Loucy (cell line): ENCODE data around the gene PDE10A.

Experiments used
- H2AFZ ChIP-seq: fragments of 200-600 bp; sonication (generic); 2 replicates; pipeline ENCODE4 v1.6.0; 2016; ENCODE audit warnings: antibody characterized with exemption, mild to moderate bottlenecking, low read length, moderate library complexity
- H3F3A ChIP-seq: fragments of 200-600 bp; 2 replicates; pipeline ENCODE4 v1.6.0; 2016; ENCODE audit warnings: antibody characterized with exemption, low read depth, mild to moderate bottlenecking
- H3K27me3 ChIP-seq: fragments of 200-600 bp; sonication (generic); 2 replicates; pipeline ENCODE4 v1.6.1; 2014; ENCODE audit warnings: low read length, mild to moderate bottlenecking; ENCODE audit not compliant: insufficient read depth, poor library complexity, severe bottlenecking
- H3K36me3 ChIP-seq: fragments of 200-600 bp; sonication (generic); 2 replicates; pipeline ENCODE4 v1.6.1; 2016; ENCODE audit warnings: low read length; ENCODE audit not compliant: insufficient read depth
- H3K4me1 ChIP-seq: fragments of 200-600 bp; sonication (generic); 2 replicates; pipeline ENCODE4 v1.5.1; 2014; ENCODE audit warnings: low read length, mild to moderate bottlenecking; ENCODE audit not compliant: insufficient read depth, poor library complexity, severe bottlenecking
- H3K4me2 ChIP-seq: fragments of 200-600 bp; sonication (generic); 2 replicates; pipeline ENCODE4 v1.6.0; 2014; ENCODE audit warnings: antibody characterized with exemption, low read length, low read depth, mild to moderate bottlenecking; ENCODE audit not compliant: poor library complexity, severe bottlenecking
- H3K4me3 ChIP-seq: fragments of 200-600 bp; sonication (generic); 2 replicates; pipeline ENCODE4 v1.5.1; 2014; ENCODE audit warnings: low read length, mild to moderate bottlenecking, mixed read lengths; ENCODE audit not compliant: poor library complexity, severe bottlenecking
- H3K79me2 ChIP-seq: fragments of 200-600 bp; sonication (generic); 2 replicates; pipeline ENCODE4 v1.6.1; 2014; ENCODE audit warnings: low read length; ENCODE audit not compliant: insufficient read depth
- H3K9ac ChIP-seq: fragments of 200-600 bp; sonication (generic); 2 replicates; pipeline ENCODE4 v1.6.0; 2014; ENCODE audit warnings: mild to moderate bottlenecking, low read depth, low read length, moderate library complexity; ENCODE audit not compliant: poor library complexity, severe bottlenecking
- H3K9me2 ChIP-seq: fragments of 200-600 bp; sonication (generic); replicated peaks from 2 replicates; pipeline ENCODE4 v1.6.1; 2016; ENCODE audit warnings: low read depth, low read length, mixed read lengths
- H3K9me3 ChIP-seq: fragments of 200-600 bp; sonication (generic); 2 replicates; pipeline ENCODE4 v1.6.1; 2014; ENCODE audit warnings: mild to moderate bottlenecking, antibody characterized with exemption, low read length, low read depth; ENCODE audit not compliant: insufficient read depth
- H4K20me1 ChIP-seq: fragments of 200-600 bp; sonication (generic); 2 replicates; pipeline ENCODE4 v1.6.0; 2014; ENCODE audit warnings: antibody characterized with exemption, low read length, mild to moderate bottlenecking; ENCODE audit not compliant: insufficient read depth, poor library complexity, severe bottlenecking
- EZH2phosphoT487 ChIP-seq: fragments of 200-600 bp; IDR thresholded peaks from 2 replicates; pipeline ENCODE4 v1.6.1; 2018; ENCODE audit warnings: antibody characterized with exemption, mild to moderate bottlenecking, moderate library complexity, borderline replicate concordance
- TF ChIP-seq, protein P1 (sequence below): fragments of 200-600 bp; sonication (generic); conservative IDR thresholded peaks from 2 replicates; pipeline ENCODE4 v1.5.1; 2014; ENCODE audit warnings: mild to moderate bottlenecking, antibody characterized with exemption, low read length

The PDE10A gene

DNA sequence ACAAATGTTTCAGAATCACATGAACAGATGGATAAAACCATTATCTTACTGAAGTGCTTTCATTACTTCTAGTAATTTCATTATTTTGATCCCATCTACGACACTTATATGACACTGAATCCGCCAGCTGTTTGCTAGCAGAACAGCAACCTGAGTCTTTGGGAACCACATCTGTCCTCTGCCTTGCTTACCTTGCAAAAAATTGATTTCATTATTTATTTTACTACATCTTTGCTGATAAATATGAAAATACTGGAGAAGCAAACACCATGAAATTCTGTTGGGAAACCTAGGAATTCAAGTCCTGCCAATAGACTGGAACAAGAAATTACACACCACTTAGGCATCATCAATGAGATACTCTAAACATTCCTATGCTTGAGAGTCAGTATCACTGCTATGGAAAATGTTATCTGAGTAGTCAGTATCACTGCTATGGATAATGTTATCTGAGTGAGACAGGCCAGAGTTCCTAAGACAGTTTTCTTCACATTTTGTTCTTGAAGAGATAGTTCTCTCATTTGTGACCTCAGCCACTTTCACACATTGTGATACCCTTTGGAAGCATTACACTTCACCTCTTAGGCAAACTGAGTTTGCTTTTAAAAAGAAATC is 91.9 kb downstream of the PDE10A start:
- Histone ChIP-seq H3K36me3 (no peaks in the 10 kb centered on the region), H3F3A (no peaks in the 10 kb centered on the region), H2AFZ (no peak overlapping the region), H3K27me3 (no peaks in the 10 kb centered on the region), H4K20me1 (no peaks in the 10 kb centered on the region), H3K9me2 (no peaks in the 10 kb centered on the region), H3K9me3 (no peaks in the 10 kb centered on the region), H3K79me2 (no peaks in the 10 kb centered on the region), H3K4me3 (no peak overlapping the region), H3K9ac (no peak overlapping the region), H3K4me1 (no peaks in the 10 kb centered on the region), H3K4me2 (no peak overlapping the region)
- TF ChIP-seq, protein P1, sequence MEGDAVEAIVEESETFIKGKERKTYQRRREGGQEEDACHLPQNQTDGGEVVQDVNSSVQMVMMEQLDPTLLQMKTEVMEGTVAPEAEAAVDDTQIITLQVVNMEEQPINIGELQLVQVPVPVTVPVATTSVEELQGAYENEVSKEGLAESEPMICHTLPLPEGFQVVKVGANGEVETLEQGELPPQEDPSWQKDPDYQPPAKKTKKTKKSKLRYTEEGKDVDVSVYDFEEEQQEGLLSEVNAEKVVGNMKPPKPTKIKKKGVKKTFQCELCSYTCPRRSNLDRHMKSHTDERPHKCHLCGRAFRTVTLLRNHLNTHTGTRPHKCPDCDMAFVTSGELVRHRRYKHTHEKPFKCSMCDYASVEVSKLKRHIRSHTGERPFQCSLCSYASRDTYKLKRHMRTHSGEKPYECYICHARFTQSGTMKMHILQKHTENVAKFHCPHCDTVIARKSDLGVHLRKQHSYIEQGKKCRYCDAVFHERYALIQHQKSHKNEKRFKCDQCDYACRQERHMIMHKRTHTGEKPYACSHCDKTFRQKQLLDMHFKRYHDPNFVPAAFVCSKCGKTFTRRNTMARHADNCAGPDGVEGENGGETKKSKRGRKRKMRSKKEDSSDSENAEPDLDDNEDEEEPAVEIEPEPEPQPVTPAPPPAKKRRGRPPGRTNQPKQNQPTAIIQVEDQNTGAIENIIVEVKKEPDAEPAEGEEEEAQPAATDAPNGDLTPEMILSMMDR = no peak
- TF ChIP-seq EZH2phosphoT487 = no peak

DNA sequence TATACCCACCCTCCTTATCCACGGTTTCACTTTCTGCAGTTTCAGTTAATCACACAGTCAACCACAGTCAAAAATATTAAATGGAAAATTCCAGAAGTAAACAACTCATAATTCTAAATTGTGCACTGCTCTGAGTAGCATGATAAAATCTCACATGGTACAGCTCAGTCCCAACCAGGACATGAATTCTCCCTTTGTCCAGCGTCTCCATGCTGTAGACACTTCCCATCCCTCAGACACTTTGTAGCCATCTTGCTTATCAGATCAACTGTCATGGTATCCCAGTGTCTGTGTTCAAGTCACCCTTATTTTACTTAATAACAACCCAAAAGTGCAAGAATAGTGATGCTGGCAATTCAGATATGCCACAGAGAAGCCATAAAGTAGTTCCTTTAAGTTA is 94.7 kb downstream of the PDE10A start:
- H3K36me3 ChIP-seq = no peaks in the 10 kb centered on the region
- H3K9ac ChIP-seq = no peak overlapping the region

GRCh38 chr6:165566088-165566828 is 96.8 kb downstream of the PDE10A start:
- H3K36me3 ChIP-seq = no peaks in the 10 kb centered on the region
- no peaks in the 10 kb centered on the region for H3K4me1 ChIP-seq
- H3K9me3 ChIP-seq = no peaks in the 10 kb centered on the region
- H2AFZ ChIP-seq = no peak overlapping the region
- no peaks in the 10 kb centered on the region for H3F3A ChIP-seq
- no peaks in the 10 kb centered on the region for H3K27me3 ChIP-seq
- no peak overlapping the region for H3K9ac ChIP-seq
- H4K20me1 ChIP-seq = no peaks in the 10 kb centered on the region
- no peaks in the 10 kb centered on the region for H3K79me2 ChIP-seq
- H3K4me3 ChIP-seq = no peak overlapping the region
- TF ChIP-seq, protein P1 = no peak
- TF ChIP-seq EZH2phosphoT487 = no peak
- no peaks in the 10 kb centered on the region for H3K9me2 ChIP-seq
- H3K4me2 ChIP-seq = no peak overlapping the region

More for the DNA sequence above, 94.7 kb downstream of the PDE10A start:
- H2AFZ ChIP-seq = no peak overlapping the region
- H4K20me1 ChIP-seq = no peaks in the 10 kb centered on the region
- H3K27me3 ChIP-seq = no peaks in the 10 kb centered on the region
- H3K9me2 ChIP-seq = no peaks in the 10 kb centered on the region
- no peak overlapping the region for H3K4me3 ChIP-seq
- no peak overlapping the region for H3K4me2 ChIP-seq
- no peaks in the 10 kb centered on the region for H3K9me3 ChIP-seq
- no peaks in the 10 kb centered on the region for H3K4me1 ChIP-seq
- no peaks in the 10 kb centered on the region for H3F3A ChIP-seq
- H3K79me2 ChIP-seq = no peaks in the 10 kb centered on the region
- TF ChIP-seq EZH2phosphoT487 = no peak
- TF ChIP-seq, protein P1 = no peak
